HepG2 (cell line): ENCODE data around the gene RAD9A. TPM values are rescaled to one million over a fixed set of nuclear protein-coding genes. Genes with fewer than 3 reads are reported as not detected.

Experiments
- CENPX ChIP-seq: sonication (generic); formaldehyde crosslinking; IDR thresholded peaks from 2 replicates; pipeline ENCODE4 v1.9.0; 2021; ENCODE audit warnings: mild to moderate bottlenecking, missing genetic modification reagents, moderate library complexity
- FOXA1 ChIP-seq, 2 experiments: fragments of 450-650 bp in 1 of 2; sonication (generic) in 1 of 2; formaldehyde crosslinking in 1 of 2; IDR thresholded peaks; 2 replicates each; pipeline versions ENCODE4 v1.4.0 to v1.6.1; 2016 to 2020; ENCODE audit warnings: missing genetic modification reagents in 1 of 2
- NFE2L2 ChIP-seq: fragments of 150-350 bp; IDR thresholded peaks from 2 replicates; pipeline ENCODE4 v1.6.1; 2014; ENCODE audit warnings: low read length
- NFIC ChIP-seq: IDR thresholded peaks from 2 replicates; pipeline ENCODE4 v1.6.1; 2012; ENCODE audit warnings: mild to moderate bottlenecking, low read length, inconsistent platforms
- RAD51 ChIP-seq: fragments of 450-650 bp; IDR thresholded peaks from 2 replicates; pipeline ENCODE4 v1.6.1; 2016; ENCODE audit warnings: borderline replicate concordance
- SIN3A ChIP-seq: IDR thresholded peaks from 2 replicates; pipeline ENCODE4 v1.6.1; 2011; ENCODE audit warnings: low read depth, mild to moderate bottlenecking, control low read depth, low read length, borderline replicate concordance
- SP5 ChIP-seq: IDR thresholded peaks from 2 replicates; pipeline ENCODE4 v1.6.1; 2016; ENCODE audit warnings: low read depth, borderline replicate concordance
- XRCC5 ChIP-seq: fragments of 200-400 bp; formaldehyde crosslinking; optimal IDR thresholded peaks from 2 replicates; pipeline ENCODE3; 2017; ENCODE audit warnings: mild to moderate bottlenecking, low read length
- ZNF484 ChIP-seq: sonication (generic); formaldehyde crosslinking; IDR thresholded peaks from 2 replicates; pipeline ENCODE4 v1.5.1; 2020; ENCODE audit warnings: mild to moderate bottlenecking, low read depth, missing genetic modification reagents, borderline replicate concordance
- polyA plus RNA-seq, 8 experiments: library from polyadenylated mRNA; depleted of rRNA in 3 of 8; stranded (reverse) in 7 of 8; unstranded in 1 of 8; fragments of >200 nt; fragmentation: Illumina TruSeq in 4 of 8; extraction: Trizol in 4 of 8; gene quantifications; 2 replicates each; pipeline versions ENCODE4 v1.2.1 to v1.2.3, GENCODE V29; 2011 to 2016; ENCODE audit warnings: low read depth in 4 of 8, missing spikeins in 1 of 8, mixed read lengths in 1 of 8; ENCODE audit not compliant: insufficient read depth in 1 of 8
- total RNA-seq, 5 experiments: library from RNA; depleted of rRNA; stranded (reverse); fragments of >200 nt; fragmentation: Illumina TruSeq; extraction: Trizol; gene quantifications; 2 replicates each; pipeline ENCODE4 v1.2.3, GENCODE V29; 2016; ENCODE audit warnings: low read depth in 1 of 5
- TF ChIP-seq, protein P1 (sequence below): sonication (generic); formaldehyde crosslinking; IDR thresholded peaks from 2 replicates; pipeline ENCODE4 v1.8.1; 2023; ENCODE audit warnings: mild to moderate bottlenecking, inconsistent platforms, moderate library complexity, missing genetic modification reagents, borderline replicate concordance
- TF ChIP-seq, protein P2 (sequence below): sonication (generic); formaldehyde crosslinking; IDR thresholded peaks from 2 replicates; pipeline ENCODE4; 2020; ENCODE audit warnings: missing genetic modification reagents, mild to moderate bottlenecking, borderline replicate concordance
- TF ChIP-seq, protein P3 (sequence below): sonication (generic); formaldehyde crosslinking; IDR thresholded peaks from 2 replicates; pipeline ENCODE4 v1.9.0; 2022; ENCODE audit warnings: low read depth, missing genetic modification reagents
- TF ChIP-seq, protein P4 (sequence below): sonication (generic); formaldehyde crosslinking; conservative IDR thresholded peaks from 2 replicates; pipeline ENCODE4 v1.8.0; 2022; ENCODE audit warnings: missing genetic modification reagents
- TF ChIP-seq, protein P5 (sequence below): sonication (generic); formaldehyde crosslinking; conservative IDR thresholded peaks from 2 replicates; pipeline ENCODE4 v1.4.0; 2020; ENCODE audit warnings: missing genetic modification reagents
- TF ChIP-seq, protein P6 (sequence below): IDR thresholded peaks from 2 replicates; pipeline ENCODE4 v1.6.1; 2016; ENCODE audit warnings: missing compliant biosample characterization, missing genetic modification reagents, borderline replicate concordance
- TF ChIP-seq, protein P7 (sequence below): sonication (generic); formaldehyde crosslinking; IDR thresholded peaks from 2 replicates; pipeline ENCODE4 v1.5.0; 2020; ENCODE audit warnings: missing genetic modification reagents

RAD9A gene
- total and polyA plus RNA-seq, 2 of the 13 experiments (the other 11 are each of a cell fraction or from before 2014, with no cell fraction given): 10.1 to 15.7 TPM

DNA sequence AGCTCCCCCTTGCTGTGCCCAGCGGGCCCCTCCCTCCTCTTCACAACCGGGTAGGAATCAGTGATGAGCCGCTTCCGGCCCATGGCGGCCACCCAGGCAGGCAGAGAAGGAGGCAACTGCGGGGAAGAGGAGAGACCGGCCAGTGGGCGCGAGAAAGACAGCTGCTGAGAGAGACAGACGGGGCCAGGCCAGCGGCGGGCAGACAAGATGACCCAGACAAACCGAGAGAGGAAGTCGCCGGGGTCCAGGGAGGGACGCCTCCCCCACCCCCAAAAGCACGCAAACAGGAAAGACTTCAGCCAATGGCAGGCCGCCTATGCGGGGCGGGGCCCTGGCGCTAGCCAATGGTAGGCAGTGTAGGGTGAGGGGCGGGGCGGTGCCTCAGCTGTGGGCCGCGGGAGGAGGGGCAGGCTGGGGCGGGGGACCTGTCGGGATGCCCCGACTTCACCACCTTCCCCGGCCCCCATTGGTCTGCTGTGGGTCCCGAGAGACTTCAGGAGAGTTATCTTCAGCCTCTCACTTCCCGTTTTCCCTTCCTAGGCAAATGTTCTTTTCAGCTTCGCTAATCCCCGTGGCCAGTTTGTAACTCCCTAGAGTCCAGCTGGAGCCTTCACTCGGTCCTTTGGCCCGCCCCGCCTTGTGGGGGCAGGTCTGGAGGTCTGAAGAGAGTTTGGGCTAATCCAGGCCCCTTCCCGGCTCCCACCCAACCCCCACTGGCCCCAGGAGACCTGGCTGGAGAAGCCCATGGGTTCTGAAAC lies 38.3 kb upstream of the RAD9A start, which contains the start of gene POLD4 (continued):
- TF ChIP-seq SP5 (CRISPR knock-in tag) (peak; percentile 68; the same call in 1 of the 2 replicates), NFIC (no peak), XRCC5 (no peak), RAD51 (no peak), CENPX (no peak), FOXA1 (IDR thresholded peaks at IDR 0.05) (no peak), FOXA1 (CRISPR knock-in tag; IDR thresholded peaks at IDR 0.05) (no peak), NFE2L2 (no peak), SIN3A (peak; percentile 69; the same call in 1 of the 2 replicates), ZNF484 (CRISPR knock-in tag) (no peak)
- TF ChIP-seq, protein P1, sequence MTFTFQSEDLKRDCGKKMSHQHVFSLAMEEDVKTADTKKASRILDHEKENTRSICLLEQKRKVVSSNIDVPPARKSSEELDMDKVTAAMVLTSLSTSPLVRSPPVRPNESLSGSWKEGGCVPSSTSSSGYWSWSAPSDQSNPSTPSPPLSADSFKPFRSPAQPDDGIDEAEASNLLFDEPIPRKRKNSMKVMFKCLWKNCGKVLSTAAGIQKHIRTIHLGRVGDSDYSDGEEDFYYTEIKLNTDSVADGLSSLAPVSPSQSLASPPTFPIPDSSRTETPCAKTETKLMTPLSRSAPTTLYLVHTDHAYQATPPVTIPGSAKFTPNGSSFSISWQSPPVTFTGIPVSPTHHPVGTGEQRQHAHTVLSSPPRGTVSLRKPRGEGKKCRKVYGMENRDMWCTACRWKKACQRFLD (CRISPR knock-in tag): no peak; the same call in 1 of the 2 replicates
- TF ChIP-seq, protein P2, sequence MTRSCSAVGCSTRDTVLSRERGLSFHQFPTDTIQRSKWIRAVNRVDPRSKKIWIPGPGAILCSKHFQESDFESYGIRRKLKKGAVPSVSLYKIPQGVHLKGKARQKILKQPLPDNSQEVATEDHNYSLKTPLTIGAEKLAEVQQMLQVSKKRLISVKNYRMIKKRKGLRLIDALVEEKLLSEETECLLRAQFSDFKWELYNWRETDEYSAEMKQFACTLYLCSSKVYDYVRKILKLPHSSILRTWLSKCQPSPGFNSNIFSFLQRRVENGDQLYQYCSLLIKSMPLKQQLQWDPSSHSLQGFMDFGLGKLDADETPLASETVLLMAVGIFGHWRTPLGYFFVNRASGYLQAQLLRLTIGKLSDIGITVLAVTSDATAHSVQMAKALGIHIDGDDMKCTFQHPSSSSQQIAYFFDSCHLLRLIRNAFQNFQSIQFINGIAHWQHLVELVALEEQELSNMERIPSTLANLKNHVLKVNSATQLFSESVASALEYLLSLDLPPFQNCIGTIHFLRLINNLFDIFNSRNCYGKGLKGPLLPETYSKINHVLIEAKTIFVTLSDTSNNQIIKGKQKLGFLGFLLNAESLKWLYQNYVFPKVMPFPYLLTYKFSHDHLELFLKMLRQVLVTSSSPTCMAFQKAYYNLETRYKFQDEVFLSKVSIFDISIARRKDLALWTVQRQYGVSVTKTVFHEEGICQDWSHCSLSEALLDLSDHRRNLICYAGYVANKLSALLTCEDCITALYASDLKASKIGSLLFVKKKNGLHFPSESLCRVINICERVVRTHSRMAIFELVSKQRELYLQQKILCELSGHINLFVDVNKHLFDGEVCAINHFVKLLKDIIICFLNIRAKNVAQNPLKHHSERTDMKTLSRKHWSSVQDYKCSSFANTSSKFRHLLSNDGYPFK (CRISPR knock-in tag): peak; percentile 95
- TF ChIP-seq, protein P3, sequence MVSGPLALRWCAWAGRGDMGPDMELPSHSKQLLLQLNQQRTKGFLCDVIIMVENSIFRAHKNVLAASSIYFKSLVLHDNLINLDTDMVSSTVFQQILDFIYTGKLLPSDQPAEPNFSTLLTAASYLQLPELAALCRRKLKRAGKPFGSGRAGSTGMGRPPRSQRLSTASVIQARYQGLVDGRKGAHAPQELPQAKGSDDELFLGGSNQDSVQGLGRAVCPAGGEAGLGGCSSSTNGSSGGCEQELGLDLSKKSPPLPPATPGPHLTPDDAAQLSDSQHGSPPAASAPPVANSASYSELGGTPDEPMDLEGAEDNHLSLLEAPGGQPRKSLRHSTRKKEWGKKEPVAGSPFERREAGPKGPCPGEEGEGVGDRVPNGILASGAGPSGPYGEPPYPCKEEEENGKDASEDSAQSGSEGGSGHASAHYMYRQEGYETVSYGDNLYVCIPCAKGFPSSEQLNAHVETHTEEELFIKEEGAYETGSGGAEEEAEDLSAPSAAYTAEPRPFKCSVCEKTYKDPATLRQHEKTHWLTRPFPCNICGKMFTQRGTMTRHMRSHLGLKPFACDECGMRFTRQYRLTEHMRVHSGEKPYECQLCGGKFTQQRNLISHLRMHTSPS (CRISPR knock-in tag): peak; percentile 80; the same call in 1 of the 2 replicates
- TF ChIP-seq, protein P4, sequence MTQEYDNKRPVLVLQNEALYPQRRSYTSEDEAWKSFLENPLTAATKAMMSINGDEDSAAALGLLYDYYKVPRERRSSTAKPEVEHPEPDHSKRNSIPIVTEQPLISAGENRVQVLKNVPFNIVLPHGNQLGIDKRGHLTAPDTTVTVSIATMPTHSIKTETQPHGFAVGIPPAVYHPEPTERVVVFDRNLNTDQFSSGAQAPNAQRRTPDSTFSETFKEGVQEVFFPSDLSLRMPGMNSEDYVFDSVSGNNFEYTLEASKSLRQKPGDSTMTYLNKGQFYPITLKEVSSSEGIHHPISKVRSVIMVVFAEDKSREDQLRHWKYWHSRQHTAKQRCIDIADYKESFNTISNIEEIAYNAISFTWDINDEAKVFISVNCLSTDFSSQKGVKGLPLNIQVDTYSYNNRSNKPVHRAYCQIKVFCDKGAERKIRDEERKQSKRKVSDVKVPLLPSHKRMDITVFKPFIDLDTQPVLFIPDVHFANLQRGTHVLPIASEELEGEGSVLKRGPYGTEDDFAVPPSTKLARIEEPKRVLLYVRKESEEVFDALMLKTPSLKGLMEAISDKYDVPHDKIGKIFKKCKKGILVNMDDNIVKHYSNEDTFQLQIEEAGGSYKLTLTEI: no peak
- TF ChIP-seq, protein P5, sequence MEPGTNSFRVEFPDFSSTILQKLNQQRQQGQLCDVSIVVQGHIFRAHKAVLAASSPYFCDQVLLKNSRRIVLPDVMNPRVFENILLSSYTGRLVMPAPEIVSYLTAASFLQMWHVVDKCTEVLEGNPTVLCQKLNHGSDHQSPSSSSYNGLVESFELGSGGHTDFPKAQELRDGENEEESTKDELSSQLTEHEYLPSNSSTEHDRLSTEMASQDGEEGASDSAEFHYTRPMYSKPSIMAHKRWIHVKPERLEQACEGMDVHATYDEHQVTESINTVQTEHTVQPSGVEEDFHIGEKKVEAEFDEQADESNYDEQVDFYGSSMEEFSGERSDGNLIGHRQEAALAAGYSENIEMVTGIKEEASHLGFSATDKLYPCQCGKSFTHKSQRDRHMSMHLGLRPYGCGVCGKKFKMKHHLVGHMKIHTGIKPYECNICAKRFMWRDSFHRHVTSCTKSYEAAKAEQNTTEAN (CRISPR knock-in tag): 0 out of 2 replicates have a peak, but pooled peaks have one; percentile 36
- TF ChIP-seq, protein P6, sequence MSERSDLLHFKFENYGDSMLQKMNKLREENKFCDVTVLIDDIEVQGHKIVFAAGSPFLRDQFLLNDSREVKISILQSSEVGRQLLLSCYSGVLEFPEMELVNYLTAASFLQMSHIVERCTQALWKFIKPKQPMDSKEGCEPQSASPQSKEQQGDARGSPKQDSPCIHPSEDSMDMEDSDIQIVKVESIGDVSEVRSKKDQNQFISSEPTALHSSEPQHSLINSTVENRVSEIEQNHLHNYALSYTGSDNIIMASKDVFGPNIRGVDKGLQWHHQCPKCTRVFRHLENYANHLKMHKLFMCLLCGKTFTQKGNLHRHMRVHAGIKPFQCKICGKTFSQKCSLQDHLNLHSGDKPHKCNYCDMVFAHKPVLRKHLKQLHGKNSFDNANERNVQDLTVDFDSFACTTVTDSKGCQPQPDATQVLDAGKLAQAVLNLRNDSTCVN (CRISPR knock-in tag): peak; percentile 58; the same call in 1 of the 2 replicates
- TF ChIP-seq, protein P7, sequence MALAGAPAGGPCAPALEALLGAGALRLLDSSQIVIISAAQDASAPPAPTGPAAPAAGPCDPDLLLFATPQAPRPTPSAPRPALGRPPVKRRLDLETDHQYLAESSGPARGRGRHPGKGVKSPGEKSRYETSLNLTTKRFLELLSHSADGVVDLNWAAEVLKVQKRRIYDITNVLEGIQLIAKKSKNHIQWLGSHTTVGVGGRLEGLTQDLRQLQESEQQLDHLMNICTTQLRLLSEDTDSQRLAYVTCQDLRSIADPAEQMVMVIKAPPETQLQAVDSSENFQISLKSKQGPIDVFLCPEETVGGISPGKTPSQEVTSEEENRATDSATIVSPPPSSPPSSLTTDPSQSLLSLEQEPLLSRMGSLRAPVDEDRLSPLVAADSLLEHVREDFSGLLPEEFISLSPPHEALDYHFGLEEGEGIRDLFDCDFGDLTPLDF (CRISPR knock-in tag): no peak
